ENCODE results near the gene SORBS1. TPM values are rescaled to one million over a fixed set of nuclear protein-coding genes. Genes with fewer than 3 reads are reported as not detected.

Gene SORBS1
- total RNA-seq, 1 donor from 2014 or later, result 58.2 TPM

GRCh38 chr10:95480102-95480900, 80.9 kb downstream of the SORBS1 start:
- no peak for TF ChIP-seq CTCF (IDR thresholded peaks at IDR 0.05)
- H3K27ac ChIP-seq, result peak overlapping the region; percentile 79
- H3K9me3 ChIP-seq, result no peaks in the 10 kb centered on the region
- peaks cover 38% of the 10 kb centered on the region for H3K4me1 ChIP-seq
- no peak overlapping the region for H3K4me3 ChIP-seq
- H3K27me3 ChIP-seq (ENCODE audit: low read depth), result no peaks in the 10 kb centered on the region
- no peaks in the 10 kb centered on the region for H3K36me3 ChIP-seq
- intact Hi-C loops (cut with DNase I), result no loop called here
- ATAC-seq (peak; percentile 48 to 49), DNase-seq (no peak)

GRCh38 chr10:95478935-95479334, 82.2 kb downstream of the SORBS1 start:
- Histone ChIP-seq H3K27ac (peak overlapping the region; percentile 79), H3K4me3 (no peak overlapping the region), H3K4me1 (peaks cover 46% of the 10 kb centered on the region), H3K9me3 (no peaks in the 10 kb centered on the region), H3K27me3 (ENCODE audit: low read depth) (no peaks in the 10 kb centered on the region), H3K36me3 (no peaks in the 10 kb centered on the region)
- ATAC-seq (peak; percentile 18 to 20), DNase-seq (no peak)
- TF ChIP-seq CTCF (IDR thresholded peaks at IDR 0.05), result no peak
- intact Hi-C loops (cut with DNase I), result no loop called here

- peaks cover 54% of the 10 kb centered on the region for H3K4me1 ChIP-seq
- intact Hi-C loops (cut with DNase I), result no loop called here
- no peak overlapping the region for H3K4me3 ChIP-seq
- no peaks in the 10 kb centered on the region for H3K9me3 ChIP-seq
- H3K27me3 ChIP-seq (ENCODE audit: low read depth), result no peaks in the 10 kb centered on the region
- H3K36me3 ChIP-seq, result no peaks in the 10 kb centered on the region
- ATAC-seq (no peak), DNase-seq (no peak)
- no peak for TF ChIP-seq CTCF (IDR thresholded peaks at IDR 0.05)
- peak overlapping the region; percentile 79 for H3K27ac ChIP-seq
Observed at GRCh38 chr10:95478185-95478584, 83.0 kb downstream of the SORBS1 start.

GRCh38 chr10:95477175-95477520, 84.0 kb downstream of the SORBS1 start:
- no peaks in the 10 kb centered on the region for H3K27me3 ChIP-seq (ENCODE audit: low read depth)
- peaks cover 61% of the 10 kb centered on the region for H3K4me1 ChIP-seq
- H3K27ac ChIP-seq, result peak overlapping the region; percentile 38
- H3K36me3 ChIP-seq, result no peaks in the 10 kb centered on the region
- DNase-seq (no peak), ATAC-seq (no peak)
- intact Hi-C loops (cut with DNase I), result no loop called here
- no peak overlapping the region for H3K4me3 ChIP-seq
- no peaks in the 10 kb centered on the region for H3K9me3 ChIP-seq
- no peak for TF ChIP-seq CTCF (IDR thresholded peaks at IDR 0.05)

- peaks cover 59% of the 10 kb centered on the region for H3K4me1 ChIP-seq
- intact Hi-C loops (cut with DNase I), result no loop called here
Observed at GRCh38 chr10:95476469-95477174, 84.5 kb downstream of the SORBS1 start.

More at GRCh38 chr10:95476469-95477174, 84.5 kb downstream of the SORBS1 start:
- H3K9me3 ChIP-seq, result no peaks in the 10 kb centered on the region
- no peak for TF ChIP-seq CTCF (IDR thresholded peaks at IDR 0.05)
- DNase-seq (no peak), ATAC-seq (no peak)
- peak overlapping the region; percentile 38 for H3K27ac ChIP-seq
- no peaks in the 10 kb centered on the region for H3K36me3 ChIP-seq
- no peak overlapping the region for H3K4me3 ChIP-seq
- no peaks in the 10 kb centered on the region for H3K27me3 ChIP-seq (ENCODE audit: low read depth)

Measured in lower lobe of right lung (tissue), 2 donors.